Ectodermal cell (in vitro differentiated cells): ENCODE results near the gene PDIK1L.

Experiments used
- H3K27ac ChIP-seq: 2 replicates; pipeline ENCODE4 v1.7.0; 2013; ENCODE audit warnings: mild to moderate bottlenecking, low read depth, low read length; ENCODE audit not compliant: insufficient read depth, poor library complexity, severe bottlenecking
- H3K27me3 ChIP-seq: 2 replicates; pipeline ENCODE4 v1.7.0; 2013; ENCODE audit warnings: mild to moderate bottlenecking, low read length; ENCODE audit not compliant: insufficient read depth, control insufficient read depth, poor library complexity, severe bottlenecking
- H3K36me3 ChIP-seq: one replicate; pipeline ENCODE4 v1.7.0; 2013; ENCODE audit warnings: low read length; ENCODE audit not compliant: control insufficient read depth, insufficient read depth
- H3K4me1 ChIP-seq: one replicate; pipeline ENCODE4 v1.7.0; 2013; ENCODE audit warnings: low read length; ENCODE audit not compliant: control insufficient read depth, insufficient read depth
- H3K4me3 ChIP-seq: 2 replicates; pipeline ENCODE4 v1.7.0; 2013; ENCODE audit warnings: low read depth, low read length, control low read depth; ENCODE audit not compliant: insufficient read depth
- H3K9me3 ChIP-seq: 2 replicates; pipeline ENCODE4 v1.7.0; 2013; ENCODE audit warnings: mild to moderate bottlenecking, low read length, moderate library complexity; ENCODE audit not compliant: control insufficient read depth
- WGBS, 2 experiments: methylation state at CpG; one replicate each; pipeline ENCODE4 v1.1.7; 2013; ENCODE audit warnings: missing lambda C conversion rate in 2 of 2; 5-methylcytosine and 5-hydroxymethylcytosine counted together

Gene PDIK1L

GRCh38 chr1:26129778-26130177, 18.2 kb downstream of the PDIK1L start:
- no peak overlapping the region for H3K4me3 ChIP-seq
- H3K36me3 ChIP-seq: no peaks in the 10 kb centered on the region
- 89% methylated on average over 3 to 4 of the region's 4 CpGs for WGBS, 2 experiments
- H3K4me1 ChIP-seq: no peaks in the 10 kb centered on the region
- no peak overlapping the region for H3K27ac ChIP-seq
- no peaks in the 10 kb centered on the region for H3K27me3 ChIP-seq
- H3K9me3 ChIP-seq: no peaks in the 10 kb centered on the region

- Histone ChIP-seq H3K36me3 (no peaks in the 10 kb centered on the region), H3K9me3 (no peaks in the 10 kb centered on the region), H3K27ac (no peak overlapping the region), H3K27me3 (no peaks in the 10 kb centered on the region), H3K4me1 (no peaks in the 10 kb centered on the region), H3K4me3 (no peak overlapping the region)
- 65 to 80% methylated on average over 1 of the region's 1 CpG for WGBS, 2 experiments
Observed at GRCh38 chr1:26130695-26131094, 19.1 kb downstream of the PDIK1L start.

GRCh38 chr1:26132128-26132833, 20.7 kb downstream of the PDIK1L start:
- H3K4me3 ChIP-seq: no peak overlapping the region
- 73 to 83% methylated on average over 4 of the region's 5 CpGs for WGBS, 2 experiments
- H3K4me1 ChIP-seq: no peaks in the 10 kb centered on the region
- no peaks in the 10 kb centered on the region for H3K9me3 ChIP-seq
- no peaks in the 10 kb centered on the region for H3K36me3 ChIP-seq
- H3K27me3 ChIP-seq: no peaks in the 10 kb centered on the region
- no peak overlapping the region for H3K27ac ChIP-seq

GRCh38 chr1:26132834-26133167, 21.2 kb downstream of the PDIK1L start:
- Histone ChIP-seq H3K27ac (no peak overlapping the region), H3K9me3 (no peaks in the 10 kb centered on the region), H3K4me3 (no peak overlapping the region), H3K27me3 (no peaks in the 10 kb centered on the region), H3K36me3 (no peaks in the 10 kb centered on the region), H3K4me1 (no peaks in the 10 kb centered on the region)
- 85 to 91% methylated on average over 2 of the region's 2 CpGs for WGBS, 2 experiments

GRCh38 chr1:26134466-26134865, 22.8 kb downstream of the PDIK1L start:
- H3K27me3 ChIP-seq: no peaks in the 10 kb centered on the region
- H3K4me3 ChIP-seq: no peak overlapping the region
- H3K9me3 ChIP-seq: no peaks in the 10 kb centered on the region
- 88 to 93% methylated on average over 3 of the region's 3 CpGs for WGBS, 2 experiments
- H3K4me1 ChIP-seq: no peaks in the 10 kb centered on the region
- no peaks in the 10 kb centered on the region for H3K36me3 ChIP-seq
- no peak overlapping the region for H3K27ac ChIP-seq

- H3K27me3 ChIP-seq: no peaks in the 10 kb centered on the region
Observed at GRCh38 chr1:26138974-26139558, 27.4 kb downstream of the PDIK1L start.

GRCh38 chr1:26142159-26142558, 30.5 kb downstream of the PDIK1L start:
- Histone ChIP-seq H3K27me3 (peaks cover 24% of the 10 kb centered on the region), H3K27ac (no peak overlapping the region), H3K4me1 (no peaks in the 10 kb centered on the region), H3K36me3 (no peaks in the 10 kb centered on the region), H3K9me3 (no peaks in the 10 kb centered on the region), H3K4me3 (no peak overlapping the region)
- 89 to 93% methylated on average over 8 of the region's 8 CpGs for WGBS, 2 experiments

More at GRCh38 chr1:26138974-26139558, 27.4 kb downstream of the PDIK1L start:
- Histone ChIP-seq H3K9me3 (no peaks in the 10 kb centered on the region), H3K4me3 (no peak overlapping the region), H3K4me1 (no peaks in the 10 kb centered on the region), H3K27ac (no peak overlapping the region), H3K36me3 (no peaks in the 10 kb centered on the region)
- 83 to 86% methylated on average over 3 of the region's 3 CpGs for WGBS, 2 experiments

- Histone ChIP-seq H3K27ac (no peak overlapping the region), H3K27me3 (peaks cover 30% of the 10 kb centered on the region), H3K4me3 (no peak overlapping the region), H3K36me3 (no peaks in the 10 kb centered on the region), H3K4me1 (no peaks in the 10 kb centered on the region), H3K9me3 (no peaks in the 10 kb centered on the region)
- WGBS, 2 experiments: 35 to 38% methylated on average over 19 of the region's 19 CpGs
Observed at GRCh38 chr1:26145041-26145959, 33.7 kb downstream of the PDIK1L start.

GRCh38 chr1:26145960-26146294, 34.3 kb downstream of the PDIK1L start:
- H3K4me3 ChIP-seq: no peak overlapping the region
- H3K9me3 ChIP-seq: no peaks in the 10 kb centered on the region
- H3K27me3 ChIP-seq: peaks cover 35% of the 10 kb centered on the region
- WGBS, 2 experiments: 65 to 70% methylated on average over 6 of the region's 6 CpGs
- H3K27ac ChIP-seq: no peak overlapping the region
- H3K4me1 ChIP-seq: no peaks in the 10 kb centered on the region
- no peaks in the 10 kb centered on the region for H3K36me3 ChIP-seq

- Histone ChIP-seq H3K27ac (no peak overlapping the region), H3K4me1 (no peaks in the 10 kb centered on the region), H3K27me3 (peaks cover 49% of the 10 kb centered on the region), H3K4me3 (no peak overlapping the region), H3K9me3 (no peaks in the 10 kb centered on the region), H3K36me3 (no peaks in the 10 kb centered on the region)
Observed at GRCh38 chr1:26148887-26149286, 37.3 kb downstream of the PDIK1L start.
